Measurements from ENCODE around the gene RPS2.
"Not testable (repeated sequence)": the region's sequence is repeated elsewhere in the genome, so short reads cannot be mapped to it uniquely, and the experiment has no call there.

The RPS2 gene

GRCh38 chr16:1960665-1961630 is 3.7 kb downstream of the RPS2 start:
- Mint-ChIP-seq H3K9me3 (no peaks in the 10 kb centered on the region), H3K4me3 (peak overlapping the region; percentile 94 to 95), H3K27ac (peak overlapping the region; percentile 98 to 99), H3K4me1 (ENCODE audit: low read depth in 2 of 2) (peaks cover 43 to 53% of the 10 kb centered on the region in 2 donors), H3K36me3 (ENCODE audit: insufficient read depth) (peaks cover 61% of the 10 kb centered on the region), H3K27me3 (no peaks in the 10 kb centered on the region)
- peak in 2 of 3 experiments; percentile 31 to 40 for DNase-seq
- ATAC-seq (replicated peaks) = no peak

- DNase-seq (peak; percentile 87 to 90 (median 87)), ATAC-seq (replicated peaks) (peak; percentile 83)
- no peaks in the 10 kb centered on the region for H3K27me3 Mint-ChIP-seq
- H3K27ac Mint-ChIP-seq = peak within 1 kb of the TSS; percentile 98 to 99
- H3K9me3 Mint-ChIP-seq = no peaks in the 10 kb centered on the region
- H3K4me1 Mint-ChIP-seq (ENCODE audit: low read depth in 2 of 2) = peaks cover 32 to 41% of the 10 kb centered on the region in 2 donors
- H3K4me3 Mint-ChIP-seq = peak within 1 kb of the TSS; percentile 94 to 95
- H3K36me3 Mint-ChIP-seq (ENCODE audit: insufficient read depth) = peaks cover 46% of the 10 kb centered on the region
Observed at GRCh38 chr16:1959269-1960039, 5.2 kb downstream of the RPS2 start, which contains the start of gene NDUFB10. Gene NDUFB10 (plus strand): TSS chr16:1959538. CDS start chr16:1959625, 87 bp downstream.

GRCh38 chr16:1958715-1959268 is 5.8 kb downstream of the RPS2 start:
- H3K9me3 Mint-ChIP-seq = no peaks in the 10 kb centered on the region
- H3K27me3 Mint-ChIP-seq = no peaks in the 10 kb centered on the region
- ATAC-seq (replicated peaks) (no peak), DNase-seq (no peak)
- peak overlapping the region; percentile 94 to 95 for H3K4me3 Mint-ChIP-seq
- H3K36me3 Mint-ChIP-seq (ENCODE audit: insufficient read depth) = peaks cover 39% of the 10 kb centered on the region
- peaks cover 27 to 37% of the 10 kb centered on the region in 2 donors for H3K4me1 Mint-ChIP-seq (ENCODE audit: low read depth in 2 of 2)
- peak overlapping the region; percentile 98 to 99 for H3K27ac Mint-ChIP-seq

GRCh38 chr16:1958143-1958491 is 6.5 kb downstream of the RPS2 start:
- DNase-seq; H3K4me3 Mint-ChIP-seq; H3K27ac Mint-ChIP-seq; H3K9me3 Mint-ChIP-seq; ATAC-seq (replicated peaks); H3K27me3 Mint-ChIP-seq: not testable (repeated sequence)
- Mint-ChIP-seq H3K36me3 (ENCODE audit: insufficient read depth) (peaks cover 32% of the 10 kb centered on the region), H3K4me1 (ENCODE audit: low read depth in 2 of 2) (peaks cover 22 to 30% of the 10 kb centered on the region in 2 donors)

GRCh38 chr16:1957434-1958142 is 7.0 kb downstream of the RPS2 start:
- H3K4me3 Mint-ChIP-seq; H3K9me3 Mint-ChIP-seq; H3K27me3 Mint-ChIP-seq; H3K27ac Mint-ChIP-seq; ATAC-seq (replicated peaks); DNase-seq: not testable (repeated sequence)
- peaks cover 27% of the 10 kb centered on the region for H3K36me3 Mint-ChIP-seq (ENCODE audit: insufficient read depth)
- H3K4me1 Mint-ChIP-seq (ENCODE audit: low read depth in 2 of 2) = peaks cover 22 to 25% of the 10 kb centered on the region in 2 donors

- no peak for DNase-seq
- peaks cover 0 to 8% of the 10 kb centered on the region in 2 donors for H3K27me3 Mint-ChIP-seq
- no peak for ATAC-seq (replicated peaks)
- no peaks in the 10 kb centered on the region for H3K36me3 Mint-ChIP-seq (ENCODE audit: insufficient read depth)
- H3K4me1 Mint-ChIP-seq (ENCODE audit: low read depth in 2 of 2) = no peaks in the 10 kb centered on the region
- H3K27ac Mint-ChIP-seq = no peak overlapping the region
- H3K4me3 Mint-ChIP-seq = no peak overlapping the region
- no peaks in the 10 kb centered on the region for H3K9me3 Mint-ChIP-seq
Observed at GRCh38 chr16:1953734-1954133, 10.9 kb downstream of the RPS2 start.

- no peaks in the 10 kb centered on the region for H3K4me1 Mint-ChIP-seq (ENCODE audit: low read depth in 2 of 2)
- no peak overlapping the region for H3K4me3 Mint-ChIP-seq
- H3K36me3 Mint-ChIP-seq (ENCODE audit: insufficient read depth) = no peaks in the 10 kb centered on the region
Observed at GRCh38 chr16:1950559-1950958, 14.1 kb downstream of the RPS2 start.

GRCh38 chr16:1950047-1950446 is 14.6 kb downstream of the RPS2 start:
- no peak for DNase-seq
- Mint-ChIP-seq H3K4me1 (ENCODE audit: low read depth in 2 of 2) (no peaks in the 10 kb centered on the region), H3K36me3 (ENCODE audit: insufficient read depth) (no peaks in the 10 kb centered on the region), H3K4me3 (no peak overlapping the region), H3K27me3 (peaks cover 0 to 8% of the 10 kb centered on the region in 2 donors), H3K9me3 (no peaks in the 10 kb centered on the region), H3K27ac (no peak overlapping the region)
- no peak for ATAC-seq (replicated peaks)

More at GRCh38 chr16:1950559-1950958, 14.1 kb downstream of the RPS2 start:
- H3K9me3 Mint-ChIP-seq = no peaks in the 10 kb centered on the region
- peaks cover 0 to 8% of the 10 kb centered on the region in 2 donors for H3K27me3 Mint-ChIP-seq
- DNase-seq = no peak
- H3K27ac Mint-ChIP-seq = no peak overlapping the region
- no peak for ATAC-seq (replicated peaks)

- H3K4me1 Mint-ChIP-seq (ENCODE audit: low read depth in 2 of 2) = peaks cover 0 to 1% of the 10 kb centered on the region in 2 donors
- no peaks in the 10 kb centered on the region for H3K9me3 Mint-ChIP-seq
- no peak overlapping the region for H3K27ac Mint-ChIP-seq
- H3K36me3 Mint-ChIP-seq (ENCODE audit: insufficient read depth) = no peaks in the 10 kb centered on the region
- peaks cover 0 to 8% of the 10 kb centered on the region in 2 donors for H3K27me3 Mint-ChIP-seq
- H3K4me3 Mint-ChIP-seq = no peak overlapping the region
- ATAC-seq (replicated peaks) (no peak), DNase-seq (no peak)
Observed at GRCh38 chr16:1949507-1949906, 15.1 kb downstream of the RPS2 start.

- Mint-ChIP-seq H3K27me3 (peaks cover 0 to 8% of the 10 kb centered on the region in 2 donors), H3K9me3 (no peaks in the 10 kb centered on the region), H3K36me3 (ENCODE audit: insufficient read depth) (no peaks in the 10 kb centered on the region), H3K4me3 (no peak overlapping the region), H3K4me1 (ENCODE audit: low read depth in 2 of 2) (peaks cover 8 to 9% of the 10 kb centered on the region in 2 donors), H3K27ac (no peak overlapping the region)
- ATAC-seq (replicated peaks) = no peak
- DNase-seq = no peak
Observed at GRCh38 chr16:1947369-1947670, 17.3 kb downstream of the RPS2 start.

GRCh38 chr16:1946495-1947368 is 17.9 kb downstream of the RPS2 start:
- ATAC-seq (replicated peaks) (no peak), DNase-seq (no peak)
- Mint-ChIP-seq H3K4me1 (ENCODE audit: low read depth in 2 of 2) (peaks cover 9 to 11% of the 10 kb centered on the region in 2 donors), H3K27me3 (peaks cover 0 to 8% of the 10 kb centered on the region in 2 donors), H3K27ac (no peak overlapping the region), H3K4me3 (no peak overlapping the region), H3K36me3 (ENCODE audit: insufficient read depth) (no peaks in the 10 kb centered on the region), H3K9me3 (no peaks in the 10 kb centered on the region)

Data from effector memory CD8-positive, alpha-beta T cell (primary cell).